Kidney epithelial cell (primary cell): ENCODE measurements around the gene TTLL5. TPM values are rescaled to one million over a fixed set of nuclear protein-coding genes. Genes with fewer than 3 reads are reported as not detected.

Source experiments
- DNase-seq: peaks from one replicate; pipeline ENCODE4 v3.0.0-alpha.2; 2010; ENCODE audit warnings: low read depth
- H3K27me3 ChIP-seq: 2 replicates; pipeline ENCODE4 v1.6.0; 2011; ENCODE audit warnings: low read length; ENCODE audit not compliant: control insufficient read depth, insufficient read depth
- H3K36me3 ChIP-seq: 2 replicates; pipeline ENCODE4 v1.5.1; 2011; ENCODE audit warnings: low read length; ENCODE audit not compliant: control insufficient read depth, insufficient read depth
- H3K4me3 ChIP-seq: 2 replicates; pipeline ENCODE4 v1.5.1; 2011; ENCODE audit warnings: low read depth, mild to moderate bottlenecking, control low read depth, low read length
- CTCF ChIP-seq: IDR thresholded peaks from 2 replicates; pipeline ENCODE4 v1.5.1; 2011; ENCODE audit warnings: mild to moderate bottlenecking, moderate library complexity, low read length, control low read depth, inconsistent platforms; ENCODE audit not compliant: insufficient read depth, poor library complexity, severe bottlenecking
- total RNA-seq: library from RNA; depleted of rRNA; stranded (reverse); fragments of >200 nt; gene quantifications from 2 replicates; pipeline ENCODE4 v1.2.3, GENCODE V29; 2015

TTLL5 gene
- total RNA-seq, 1 donor from 2014 or later = 24.7 TPM

- no peak for TF ChIP-seq CTCF
- DNase-seq = no peak
Measured at GRCh38 chr14:75751296-75751695, 90.2 kb downstream of the TTLL5 start.

DNA sequence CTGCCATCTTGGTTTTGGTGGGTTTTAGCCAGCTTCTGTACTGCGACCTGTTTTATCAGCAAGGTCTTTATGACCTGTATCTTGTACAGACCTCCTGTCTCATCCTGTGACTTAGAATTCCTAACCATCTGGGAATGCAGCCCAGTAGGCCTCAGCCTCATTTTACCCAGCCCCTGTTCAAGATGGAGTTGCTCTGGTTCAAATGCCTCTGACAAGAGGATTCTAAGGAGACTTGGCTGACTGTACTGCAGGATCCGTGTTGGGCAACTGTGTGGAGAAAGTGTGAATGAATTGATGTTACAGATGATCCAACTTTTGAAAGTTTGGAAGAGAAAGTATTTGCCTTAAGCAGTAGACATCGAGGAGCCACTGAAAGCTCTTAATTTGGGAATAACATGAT, 91.0 kb downstream of the TTLL5 start:
- DNase-seq = no peak
- no peak for TF ChIP-seq CTCF
- H3K27me3 ChIP-seq = no peaks in the 10 kb centered on the region
- H3K36me3 ChIP-seq = no peaks in the 10 kb centered on the region
- H3K4me3 ChIP-seq = no peak overlapping the region

More at GRCh38 chr14:75751296-75751695, 90.2 kb downstream of the TTLL5 start:
- no peaks in the 10 kb centered on the region for H3K27me3 ChIP-seq
- no peaks in the 10 kb centered on the region for H3K36me3 ChIP-seq
- no peak overlapping the region for H3K4me3 ChIP-seq

DNA sequence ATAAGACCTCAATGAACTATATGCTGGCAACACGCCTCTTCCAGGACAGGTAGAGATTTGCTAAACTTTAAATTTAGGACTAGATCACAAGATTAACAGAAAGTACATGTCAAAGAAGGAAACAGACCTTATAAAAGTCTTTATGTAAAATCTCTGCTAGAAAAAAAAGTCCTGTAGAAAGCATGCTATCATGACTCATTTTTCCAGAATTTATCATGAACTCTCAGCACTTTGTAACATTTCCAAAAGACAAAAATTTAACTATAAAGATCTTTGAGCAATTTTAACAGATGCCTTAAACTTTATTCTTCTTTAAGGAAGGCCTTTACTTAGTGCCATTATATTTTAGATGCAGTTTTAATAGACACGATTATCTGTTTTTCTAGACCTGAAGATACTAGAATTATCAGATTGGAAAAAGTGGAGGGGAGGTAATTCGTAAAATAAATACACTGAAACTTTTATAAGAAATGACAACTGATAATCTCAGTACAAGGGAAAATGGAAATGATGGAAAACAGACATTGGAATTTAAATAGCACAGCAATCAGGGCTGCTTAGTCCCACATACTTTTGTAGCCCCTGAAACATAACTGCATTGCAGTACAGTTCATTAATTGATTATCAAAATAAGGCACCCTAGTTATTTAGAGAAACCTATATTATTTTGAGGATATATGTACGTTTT, 92.0 kb downstream of the TTLL5 start:
- TF ChIP-seq CTCF = no peak
- no peaks in the 10 kb centered on the region for H3K27me3 ChIP-seq
- H3K36me3 ChIP-seq = no peaks in the 10 kb centered on the region
- no peak for DNase-seq
- H3K4me3 ChIP-seq = no peak overlapping the region

- TF ChIP-seq CTCF = no peak
- H3K27me3 ChIP-seq = no peaks in the 10 kb centered on the region
- no peak for DNase-seq
- no peak overlapping the region for H3K4me3 ChIP-seq
- no peaks in the 10 kb centered on the region for H3K36me3 ChIP-seq
Measured at GRCh38 chr14:75753696-75754095, 92.7 kb downstream of the TTLL5 start.

DNA sequence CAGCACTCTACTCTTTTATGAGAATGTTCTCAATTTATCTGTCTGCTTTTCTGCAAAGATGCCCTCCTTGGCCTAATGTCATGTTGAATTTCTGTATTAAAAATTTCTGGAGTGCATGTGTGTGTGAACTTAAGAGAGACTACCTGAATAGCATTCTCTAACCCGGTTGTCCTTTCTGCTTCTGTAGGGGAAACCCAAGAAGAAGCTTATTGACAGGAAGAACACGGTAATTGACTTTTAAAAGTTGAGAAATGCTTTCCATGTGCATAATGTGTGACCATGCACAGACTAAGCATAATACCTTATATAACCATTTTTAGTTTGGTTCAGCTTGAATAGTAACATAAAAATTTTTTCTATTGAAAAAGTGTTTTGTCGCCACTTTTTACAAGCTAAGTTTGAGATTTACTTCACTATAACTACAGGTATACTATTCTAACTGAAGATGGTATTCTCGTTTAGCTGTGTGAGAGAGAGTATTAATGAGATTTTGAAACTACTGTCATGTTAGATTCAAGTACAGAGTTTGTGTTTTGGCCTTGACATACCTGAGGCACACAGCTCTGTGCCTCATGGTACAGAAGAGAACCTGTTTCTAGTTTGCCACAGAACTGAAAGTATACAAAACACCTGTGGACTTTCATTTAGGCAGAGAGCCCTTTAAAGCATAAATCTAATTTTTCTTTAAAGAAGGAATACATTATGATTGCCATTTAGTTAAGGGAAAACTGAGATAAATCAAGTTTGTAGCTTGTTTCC, 96.8 kb downstream of the TTLL5 start:
- no peak for TF ChIP-seq CTCF
- DNase-seq = no peak
- H3K4me3 ChIP-seq = no peak overlapping the region
- H3K36me3 ChIP-seq = no peaks in the 10 kb centered on the region
- no peaks in the 10 kb centered on the region for H3K27me3 ChIP-seq
